Effector memory CD8-positive, alpha-beta T cell (primary cell): Measurements from ENCODE around the gene B3GNT4.
"Not testable (repeated sequence)": the region's sequence is repeated elsewhere in the genome, so short reads cannot be mapped to it uniquely, and the experiment has no call there.

Experiments used
- ATAC-seq: fragments of 150-1000 bp; cut with Tn5 transposase; replicated peaks from 2 replicates; pipeline ENCODE4 v1.10.0; 2021; ENCODE audit warnings: mild to moderate bottlenecking, moderate library complexity
- DNase-seq, 3 experiments: peaks; one replicate each; pipeline ENCODE4 v3.0.0; 2021
- H3K27ac Mint-ChIP-seq, 2 donors: one replicate each; pipeline ENCODE4 v1.8.0; 2022; ENCODE audit warnings: mild to moderate bottlenecking in 2 of 2, mixed read lengths in 2 of 2, moderate library complexity in 2 of 2
- H3K27me3 Mint-ChIP-seq, 2 donors: one replicate each; pipeline ENCODE4 v1.8.0; 2022; ENCODE audit warnings: mixed read lengths in 2 of 2
- H3K36me3 Mint-ChIP-seq: one replicate; pipeline ENCODE4 v1.8.0; 2022; ENCODE audit warnings: mild to moderate bottlenecking, moderate library complexity, mixed read lengths; ENCODE audit not compliant: insufficient read depth
- H3K4me1 Mint-ChIP-seq, 2 donors: one replicate each; pipeline ENCODE4 v1.8.0; 2022; ENCODE audit warnings: low read depth in 2 of 2, mixed read lengths in 2 of 2
- H3K4me3 Mint-ChIP-seq, 2 donors: one replicate each; pipeline ENCODE4 v1.8.0; 2022; ENCODE audit warnings: mild to moderate bottlenecking in 2 of 2, mixed read lengths in 2 of 2, moderate library complexity in 2 of 2
- H3K9me3 Mint-ChIP-seq, 2 donors: one replicate each; pipeline ENCODE4 v1.8.0; 2022; ENCODE audit warnings: mixed read lengths in 2 of 2

Gene B3GNT4

GRCh38 chr12:122174155-122174845 is 29.2 kb upstream of the B3GNT4 start, which contains the start of gene IL31:
TSS of gene IL31 (minus strand) at chr12:122174221. CDS start at chr12:122174172, 49 bp downstream.
- no peak for DNase-seq
- no peak for ATAC-seq
- Mint-ChIP-seq H3K4me1 (no peaks in the 10 kb centered on the region), H3K27me3 (peaks cover 0 to 16% of the 10 kb centered on the region in 2 donors), H3K4me3 (no peak within 1 kb of the TSS), H3K27ac (no peak within 1 kb of the TSS), H3K36me3 (no peaks in the 10 kb centered on the region), H3K9me3 (no peaks in the 10 kb centered on the region)

- not testable (repeated sequence) for H3K36me3 Mint-ChIP-seq, DNase-seq, ATAC-seq, H3K9me3 Mint-ChIP-seq, H3K4me3 Mint-ChIP-seq, H3K4me1 Mint-ChIP-seq
- Mint-ChIP-seq H3K27me3 (peaks cover 0 to 16% of the 10 kb centered on the region in 2 donors), H3K27ac (peak overlapping the region in 1 of 2 donors; percentile 27)
Measured at GRCh38 chr12:122176473-122176872, 27.0 kb upstream of the B3GNT4 start.

GRCh38 chr12:122182887-122183587 is 20.5 kb upstream of the B3GNT4 start, which contains the start of gene LRRC43:
TSS of gene LRRC43 (plus strand) at chr12:122183123. CDS start at chr12:122183145, 22 bp downstream.
- Mint-ChIP-seq H3K4me3 (peak within 1 kb of the TSS; percentile 75 to 87), H3K27me3 (peaks cover 0 to 24% of the 10 kb centered on the region in 2 donors), H3K36me3 (no peaks in the 10 kb centered on the region), H3K9me3 (no peaks in the 10 kb centered on the region), H3K4me1 (peaks cover 0 to 9% of the 10 kb centered on the region in 2 donors), H3K27ac (peak within 1 kb of the TSS; percentile 28 to 67)
- ATAC-seq = peak; percentile 90
- peak in 2 of 3 experiments; percentile 26 to 33 for DNase-seq

GRCh38 chr12:122183588-122183940 is 19.9 kb upstream of the B3GNT4 start:
- Mint-ChIP-seq H3K4me3 (peak overlapping the region; percentile 75 to 87), H3K4me1 (peaks cover 0 to 9% of the 10 kb centered on the region in 2 donors), H3K36me3 (no peaks in the 10 kb centered on the region), H3K27me3 (peaks cover 0 to 24% of the 10 kb centered on the region in 2 donors), H3K27ac (no peak overlapping the region), H3K9me3 (no peaks in the 10 kb centered on the region)
- ATAC-seq (no peak), DNase-seq (no peak)

- ATAC-seq (no peak), DNase-seq (no peak)
- Mint-ChIP-seq H3K27me3 (peaks cover 0 to 24% of the 10 kb centered on the region in 2 donors), H3K9me3 (no peaks in the 10 kb centered on the region), H3K36me3 (no peaks in the 10 kb centered on the region), H3K4me1 (peaks cover 0 to 9% of the 10 kb centered on the region in 2 donors), H3K27ac (peak overlapping the region in 1 of 2 donors; percentile 15), H3K4me3 (peak overlapping the region; percentile 75 to 87)
Measured at GRCh38 chr12:122184517-122184916, 19.0 kb upstream of the B3GNT4 start.

GRCh38 chr12:122185079-122185478 is 18.4 kb upstream of the B3GNT4 start:
- Mint-ChIP-seq H3K9me3 (no peaks in the 10 kb centered on the region), H3K27me3 (peaks cover 0 to 24% of the 10 kb centered on the region in 2 donors), H3K27ac (peak overlapping the region in 1 of 2 donors; percentile 15), H3K36me3 (no peaks in the 10 kb centered on the region), H3K4me3 (peak overlapping the region; percentile 75 to 87), H3K4me1 (peaks cover 2 to 9% of the 10 kb centered on the region in 2 donors)
- DNase-seq (no peak), ATAC-seq (no peak)

GRCh38 chr12:122185494-122186082 is 17.9 kb upstream of the B3GNT4 start:
- Mint-ChIP-seq H3K36me3 (no peaks in the 10 kb centered on the region), H3K4me3 (no peak overlapping the region), H3K4me1 (peaks cover 5 to 9% of the 10 kb centered on the region in 2 donors), H3K27ac (peak overlapping the region in 1 of 2 donors; percentile 15), H3K9me3 (no peaks in the 10 kb centered on the region), H3K27me3 (peaks cover 0 to 24% of the 10 kb centered on the region in 2 donors)
- ATAC-seq = no peak
- DNase-seq = no peak

GRCh38 chr12:122187466-122187865 is 16.0 kb upstream of the B3GNT4 start:
- ATAC-seq = no peak
- H3K27ac Mint-ChIP-seq = no peak overlapping the region

GRCh38 chr12:122189626-122190475 is 13.7 kb upstream of the B3GNT4 start:
- ATAC-seq (no peak), DNase-seq (no peak)
- Mint-ChIP-seq H3K4me1 (peaks cover 5 to 7% of the 10 kb centered on the region in 2 donors), H3K9me3 (no peaks in the 10 kb centered on the region), H3K27me3 (peaks cover 0 to 11% of the 10 kb centered on the region in 2 donors), H3K27ac (no peak overlapping the region), H3K4me3 (no peak overlapping the region), H3K36me3 (no peaks in the 10 kb centered on the region)

More at GRCh38 chr12:122187466-122187865, 16.0 kb upstream of the B3GNT4 start:
- DNase-seq = no peak
- H3K9me3 Mint-ChIP-seq = no peaks in the 10 kb centered on the region
- peaks cover 5 to 10% of the 10 kb centered on the region in 2 donors for H3K4me1 Mint-ChIP-seq
- H3K27me3 Mint-ChIP-seq = peaks cover 0 to 22% of the 10 kb centered on the region in 2 donors
- no peaks in the 10 kb centered on the region for H3K36me3 Mint-ChIP-seq
- H3K4me3 Mint-ChIP-seq = no peak overlapping the region

- Mint-ChIP-seq H3K4me1 (peaks cover 4 to 5% of the 10 kb centered on the region in 2 donors), H3K4me3 (no peak overlapping the region), H3K27ac (no peak overlapping the region), H3K36me3 (no peaks in the 10 kb centered on the region), H3K9me3 (no peaks in the 10 kb centered on the region), H3K27me3 (peaks cover 0 to 10% of the 10 kb centered on the region in 2 donors)
- DNase-seq (peak; percentile 69 to 82 (median 70)), ATAC-seq (peak; percentile 88)
Measured at GRCh38 chr12:122190842-122191668, 12.5 kb upstream of the B3GNT4 start.

- H3K4me3 Mint-ChIP-seq = no peak overlapping the region
- H3K27ac Mint-ChIP-seq = peak overlapping the region in 1 of 2 donors; percentile 9
- no peak for ATAC-seq
- H3K9me3 Mint-ChIP-seq = no peaks in the 10 kb centered on the region
- H3K27me3 Mint-ChIP-seq = peaks cover 0 to 15% of the 10 kb centered on the region in 2 donors
- H3K36me3 Mint-ChIP-seq = no peaks in the 10 kb centered on the region
- peaks cover 5 to 8% of the 10 kb centered on the region in 2 donors for H3K4me1 Mint-ChIP-seq
- DNase-seq = no peak
Measured at GRCh38 chr12:122192441-122192840, 11.1 kb upstream of the B3GNT4 start.

GRCh38 chr12:122194804-122195203 is 8.7 kb upstream of the B3GNT4 start:
- Mint-ChIP-seq H3K9me3 (no peaks in the 10 kb centered on the region), H3K4me3 (no peak overlapping the region), H3K27me3 (peaks cover under 1 to 32% of the 10 kb centered on the region in 2 donors), H3K4me1 (peaks cover 6 to 11% of the 10 kb centered on the region in 2 donors), H3K36me3 (no peaks in the 10 kb centered on the region), H3K27ac (no peak overlapping the region)
- DNase-seq (no peak), ATAC-seq (no peak)
